HG02981 (cell line): ENCODE results near the gene KIAA1191.
"Not testable (repeated sequence)": the region's sequence is repeated elsewhere in the genome, so short reads cannot be mapped to it uniquely, and the experiment has no call there.

Source experiments
- ATAC-seq: cut with Tn5 transposase; IDR thresholded peaks from one replicate; pipeline ENCODE4 v1.9.1; 2021; ENCODE audit warnings: mild to moderate bottlenecking, moderate library complexity; ENCODE audit not compliant: unreplicated experiment

Gene KIAA1191

GRCh38 chr5:176361437-176362232, at the start of gene KIAA1191:
Gene KIAA1191 (minus strand): TSS chr5:176361764. CDS start chr5:176359508, 2,256 bp downstream.
- ATAC-seq, result peak; percentile 86

DNA sequence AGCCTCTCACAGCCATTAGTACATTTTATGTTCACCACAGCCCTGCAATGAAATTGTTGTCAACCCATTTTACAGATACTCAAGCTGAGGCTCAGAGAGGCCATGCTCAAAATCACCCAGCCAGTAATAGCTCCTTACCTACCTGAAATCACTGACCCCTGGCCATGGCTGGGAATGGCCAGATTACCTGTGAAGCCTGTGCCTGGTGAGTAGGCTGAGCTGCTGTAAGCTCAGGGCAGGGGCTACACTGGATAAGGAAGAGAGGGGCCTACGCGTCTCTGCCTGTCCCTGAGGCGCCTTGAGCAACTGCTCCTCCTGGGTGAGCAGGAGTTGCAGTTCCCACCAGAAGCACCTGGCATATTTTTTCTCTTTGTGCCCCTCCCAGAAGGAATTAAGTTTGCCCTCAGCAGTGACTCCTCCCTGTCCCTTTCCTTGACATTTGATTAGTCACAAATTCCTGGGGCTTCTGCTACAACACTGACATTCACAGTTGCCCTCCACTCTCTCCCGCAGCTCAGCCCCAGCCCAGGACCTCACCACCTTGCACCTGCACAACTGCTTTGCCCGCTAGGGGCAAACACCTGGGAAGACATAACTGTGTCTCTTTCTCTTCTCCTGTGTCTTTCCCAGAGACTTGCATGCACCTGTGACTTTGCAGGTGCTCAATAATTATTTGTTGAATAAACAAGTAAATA, 49.1 kb upstream of the KIAA1191 start:
- no peak for ATAC-seq

DNA sequence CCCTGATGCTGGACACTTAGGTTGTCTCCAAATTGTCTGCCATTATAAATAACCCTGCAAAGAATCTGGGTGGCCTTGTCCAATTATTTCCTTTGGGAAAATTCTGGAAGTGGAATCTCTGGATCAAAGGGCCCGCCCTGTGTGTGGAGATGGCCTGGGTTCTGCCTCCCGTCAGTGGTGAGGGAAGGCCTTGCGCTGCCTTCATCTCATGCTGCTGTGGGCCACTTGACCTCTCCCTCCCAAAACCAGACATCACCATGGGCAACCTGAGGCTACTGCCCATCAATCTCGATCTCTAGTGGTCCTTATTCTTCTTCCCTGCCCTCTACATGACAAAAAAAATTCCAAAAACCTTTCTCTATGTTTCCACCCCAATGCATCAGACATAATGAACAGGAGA, 48.2 kb upstream of the KIAA1191 start:
- ATAC-seq, result no peak

DNA sequence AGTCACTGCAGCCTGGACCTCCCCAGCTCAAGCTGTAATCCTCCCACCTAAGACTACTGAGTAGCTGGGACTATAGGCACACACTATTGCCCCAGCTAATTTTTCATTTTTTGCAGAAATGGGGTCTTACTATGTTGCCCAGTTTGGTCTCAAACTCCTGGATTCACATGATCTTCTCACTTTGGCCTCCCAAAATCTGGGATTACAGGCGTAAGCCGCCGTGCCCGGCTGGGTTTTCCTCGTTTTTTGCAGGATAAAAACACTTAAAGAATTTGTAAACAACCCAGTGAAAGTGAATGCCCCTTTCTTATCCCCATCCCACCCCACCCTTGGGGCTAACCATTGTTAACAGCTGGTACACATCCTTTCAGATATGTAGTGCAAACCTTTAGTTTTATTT, 47.0 kb upstream of the KIAA1191 start:
- ATAC-seq, result no peak

DNA sequence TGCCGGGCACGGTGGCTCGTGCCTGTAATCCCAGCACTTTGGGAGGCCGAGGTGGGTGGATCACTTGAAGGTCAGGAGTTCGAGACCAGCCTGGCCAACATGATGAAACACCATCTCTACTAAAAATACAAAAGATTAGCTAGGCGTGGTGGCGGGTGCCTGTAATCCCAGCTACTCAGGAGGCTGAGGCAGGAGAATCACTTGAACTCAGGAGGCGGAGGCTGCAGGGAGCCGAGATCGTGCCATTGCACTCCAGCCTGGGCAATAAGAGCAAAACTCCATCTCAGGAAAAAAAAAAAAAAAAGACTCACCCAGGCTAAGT, 46.6 kb upstream of the KIAA1191 start:
- not testable (repeated sequence) for ATAC-seq

DNA sequence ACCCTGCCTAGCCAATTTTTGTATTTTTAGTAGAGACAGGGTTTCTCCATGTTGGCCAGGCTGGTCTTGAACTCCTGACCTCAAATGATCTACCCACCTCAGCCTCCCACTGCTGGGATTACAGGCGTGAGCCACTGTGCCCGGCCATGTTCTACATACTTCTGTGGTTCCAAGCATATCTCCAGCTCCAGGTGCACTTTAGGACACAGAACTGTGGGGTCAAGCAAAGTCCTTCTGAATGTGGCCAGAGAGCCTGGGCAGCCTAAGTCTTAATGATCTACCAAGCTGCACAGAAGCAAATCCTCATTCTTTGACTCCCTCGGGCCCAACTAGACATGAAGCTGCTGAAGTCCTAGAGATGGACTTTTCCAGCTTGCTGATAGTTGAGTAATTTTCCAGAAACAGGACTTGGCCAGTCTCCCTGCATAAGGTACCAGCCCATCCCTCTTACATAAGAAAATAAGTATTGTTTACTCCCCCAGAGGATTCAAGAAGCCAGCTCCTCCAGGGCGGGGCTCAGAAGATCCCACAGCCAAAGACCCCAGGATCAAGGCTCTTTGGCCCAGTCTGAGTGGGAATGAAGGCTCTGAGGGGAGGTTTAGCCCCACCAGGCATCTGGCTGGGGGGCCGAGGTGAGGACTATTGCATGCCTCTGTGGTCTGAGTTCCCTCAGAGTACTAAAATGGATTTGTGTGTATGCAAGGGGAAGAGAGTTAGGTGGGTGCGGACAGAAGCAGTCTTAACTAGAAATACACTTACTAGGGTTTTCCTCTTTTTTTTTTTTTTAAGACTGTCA, 46.1 kb upstream of the KIAA1191 start:
- no peak for ATAC-seq

DNA sequence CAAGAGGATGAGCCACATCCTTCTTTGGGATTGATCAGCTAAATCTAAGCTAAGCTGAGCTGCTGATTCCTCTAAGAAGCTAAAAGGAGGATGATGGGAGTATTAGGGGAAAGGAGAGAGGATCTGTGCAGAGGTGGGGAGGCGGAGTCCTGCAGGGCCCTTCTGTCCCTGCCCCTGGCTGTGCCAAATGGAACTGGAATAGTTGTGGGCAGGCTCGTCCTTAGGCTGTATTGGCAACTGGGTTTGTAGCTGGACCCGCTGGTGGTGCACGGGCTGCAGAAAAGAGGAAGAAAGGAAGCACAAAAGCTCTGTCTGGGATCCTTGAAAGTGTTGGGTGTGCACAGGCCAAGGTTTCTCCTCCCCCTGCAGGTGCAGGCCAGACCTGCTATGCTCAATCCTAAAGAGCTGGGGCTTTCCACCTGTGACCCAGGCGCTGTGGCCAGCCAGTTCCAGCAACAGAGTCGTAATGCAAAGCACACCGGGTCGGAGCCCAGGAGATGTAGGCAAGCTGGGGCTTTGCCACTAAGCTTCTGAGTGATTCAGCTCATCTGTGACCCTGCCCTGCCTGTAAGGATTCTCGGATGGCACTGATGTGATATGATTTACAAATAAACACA, 45.0 kb upstream of the KIAA1191 start:
- ATAC-seq, result no peak

GRCh38 chr5:176405656-176406435, 44.3 kb upstream of the KIAA1191 start:
- ATAC-seq, result no peak

DNA sequence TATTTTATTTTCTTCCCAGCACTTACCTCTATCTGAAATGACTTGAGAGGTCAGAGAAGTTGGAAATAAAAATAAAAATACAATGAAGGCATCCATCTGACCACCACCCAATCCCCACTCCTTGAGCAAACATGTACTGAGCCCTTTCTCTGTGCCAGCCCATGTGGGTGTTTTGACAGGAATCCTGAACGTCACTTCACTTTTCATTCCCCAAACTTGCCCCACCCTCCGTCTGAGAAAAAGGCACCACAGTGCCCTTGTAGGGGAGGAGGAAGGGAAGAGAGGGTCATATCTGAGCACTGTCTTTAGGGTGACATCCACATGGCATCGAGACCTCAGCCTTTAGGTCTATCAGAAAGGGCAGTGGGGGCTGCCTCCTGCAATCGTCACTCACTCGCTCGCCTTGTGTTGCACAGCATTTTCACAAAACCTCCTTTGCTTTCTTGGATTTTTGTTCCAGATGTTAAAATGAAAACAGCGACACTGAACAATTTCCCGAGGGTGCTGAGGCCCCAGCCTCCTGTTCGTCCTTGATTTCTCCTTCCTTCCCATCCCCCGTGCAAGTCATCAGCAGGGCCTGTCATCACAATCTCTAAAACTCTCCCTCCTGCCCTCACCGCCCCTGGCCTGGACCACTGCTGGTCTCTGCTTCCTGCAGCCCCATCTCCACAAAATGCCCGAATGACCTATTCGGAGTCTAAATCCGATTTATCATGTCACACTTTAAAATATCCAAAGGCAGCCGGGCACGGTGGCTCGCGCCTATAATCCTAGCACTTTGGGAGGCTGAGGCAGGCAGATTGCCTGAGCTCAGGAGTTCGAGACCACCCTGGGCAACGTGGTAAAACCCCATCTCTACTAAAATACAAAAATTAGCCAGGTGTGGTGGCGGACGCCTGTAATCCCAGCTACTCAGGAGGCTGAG, 40.0 kb upstream of the KIAA1191 start:
- no peak for ATAC-seq

GRCh38 chr5:176400382-176401156, 39.0 kb upstream of the KIAA1191 start:
- ATAC-seq, result no peak

GRCh38 chr5:176397736-176398420, 36.3 kb upstream of the KIAA1191 start:
- ATAC-seq, result no peak

DNA sequence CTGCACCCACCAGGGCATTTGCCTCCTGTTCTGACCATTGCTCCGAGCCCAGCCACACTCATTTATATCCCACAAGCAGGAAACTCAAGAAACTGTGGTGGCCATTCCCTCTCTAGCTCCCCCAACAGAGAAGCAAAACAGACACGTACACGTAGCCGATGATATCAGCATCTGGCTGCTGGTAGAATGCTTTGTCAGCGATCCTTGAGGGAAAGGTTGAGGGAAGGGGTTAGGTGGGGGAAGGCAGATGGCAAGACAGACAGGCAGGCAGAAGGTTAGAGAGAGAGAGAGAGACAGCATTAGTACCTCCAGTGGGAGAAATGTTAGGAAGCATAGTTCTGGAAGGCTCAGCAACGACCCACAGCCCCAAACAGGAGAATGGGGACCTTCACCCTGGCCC, 34.8 kb upstream of the KIAA1191 start:
- ATAC-seq, result no peak

- ATAC-seq, result no peak
Measured at GRCh38 chr5:176394881-176395675, 33.5 kb upstream of the KIAA1191 start.

GRCh38 chr5:176394096-176394495, 32.5 kb upstream of the KIAA1191 start:
- ATAC-seq, result no peak

- no peak for ATAC-seq
Measured at GRCh38 chr5:176392526-176392925, 31.0 kb upstream of the KIAA1191 start.

DNA sequence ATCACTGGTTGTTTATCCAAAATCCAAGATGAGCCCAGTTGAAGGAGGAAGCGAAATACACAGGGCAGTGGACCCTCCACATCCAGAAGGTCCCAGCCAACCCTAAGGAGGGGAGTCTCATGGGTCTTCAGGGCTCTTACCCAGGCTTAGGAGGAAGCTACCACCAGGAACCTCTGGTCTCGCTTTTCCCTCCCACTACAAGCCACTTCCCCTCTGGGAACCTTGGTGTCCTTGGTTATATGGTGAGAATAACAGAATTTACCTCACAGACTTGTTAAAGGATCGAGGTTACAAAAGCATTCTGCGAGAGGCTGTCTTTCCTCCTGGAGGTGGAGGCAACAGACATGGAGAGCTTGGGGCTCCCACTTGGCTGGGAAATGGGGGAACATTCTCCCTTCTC, 30.4 kb upstream of the KIAA1191 start:
- ATAC-seq, result no peak

GRCh38 chr5:176391479-176391878, 29.9 kb upstream of the KIAA1191 start:
- no peak for ATAC-seq
